Measurements from ENCODE around the gene RPRD1B. TPM values are rescaled to one million over a fixed set of nuclear protein-coding genes. Genes with fewer than 3 reads are reported as not detected.
A peak's percentile ranks its signal among the peaks of the same experiment; 100 is the strongest.
"Not testable (repeated sequence)": the region's sequence is repeated elsewhere in the genome, so short reads cannot be mapped to it uniquely, and the experiment has no call there.

The RPRD1B gene
- total RNA-seq, 1 donor from 2014 or later: 41.9 TPM

DNA sequence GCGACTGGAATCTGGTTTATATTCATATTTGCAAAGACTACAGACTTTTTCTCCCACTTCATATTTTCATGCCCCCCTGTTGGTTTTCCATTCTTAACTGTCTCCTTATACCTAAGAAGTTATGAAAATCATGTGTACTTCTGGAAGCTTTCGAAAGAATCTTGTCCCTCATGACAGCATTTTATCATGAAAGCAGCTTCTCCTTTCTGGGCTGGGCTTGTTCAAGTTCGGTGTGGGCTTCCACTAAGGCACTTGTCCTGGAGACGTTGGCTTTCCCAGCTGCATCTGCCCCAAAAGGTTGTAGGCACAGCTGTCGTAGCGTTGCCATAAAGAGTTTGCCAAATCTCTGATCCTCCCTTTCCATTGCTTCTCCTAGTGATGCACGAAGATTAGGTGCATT lies 56.5 kb downstream of the RPRD1B start:
- DNase-seq (ENCODE audit: low spot score) (no peak), ATAC-seq (no peak)

GRCh38 chr20:38091441-38092216 lies 58.1 kb downstream of the RPRD1B start:
- DNase-seq (ENCODE audit: low spot score) (no peak), ATAC-seq (no peak)
- intact Hi-C loops (cut with DNase I): no loop called here

More for the DNA sequence above, 56.5 kb downstream of the RPRD1B start:
- intact Hi-C loops (cut with DNase I): no loop called here

DNA sequence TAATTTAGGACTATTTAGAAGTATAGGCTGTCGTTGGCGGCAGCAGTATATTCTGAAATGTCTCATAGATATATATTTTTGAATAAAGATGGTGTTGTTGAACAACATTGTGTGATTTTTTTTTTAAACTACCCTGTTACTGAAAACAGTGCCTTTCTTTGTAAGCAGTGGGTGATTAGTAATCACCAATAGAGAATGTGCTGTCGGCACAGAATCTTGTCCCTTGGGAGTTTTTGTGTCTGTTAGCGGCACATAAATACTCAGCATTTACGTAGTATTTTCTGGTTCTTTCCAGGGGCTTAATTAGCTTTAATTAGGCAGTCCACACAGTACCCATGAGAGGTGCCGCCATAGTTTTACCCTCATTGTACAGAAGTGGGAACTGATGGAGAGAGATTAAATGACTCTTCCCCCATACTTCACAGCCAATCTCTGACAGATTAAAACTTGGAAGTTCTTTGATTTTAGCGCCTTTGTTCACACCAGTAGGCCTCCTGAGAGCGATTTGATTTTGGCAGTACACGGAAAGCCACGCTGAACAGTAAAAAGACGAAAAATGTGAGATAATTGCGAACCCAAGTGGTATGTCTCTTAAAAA lies 58.8 kb downstream of the RPRD1B start:
- intact Hi-C loops (cut with DNase I): no loop called here
- no peak for DNase-seq (ENCODE audit: low spot score)
- ATAC-seq: peak; percentile 64

DNA sequence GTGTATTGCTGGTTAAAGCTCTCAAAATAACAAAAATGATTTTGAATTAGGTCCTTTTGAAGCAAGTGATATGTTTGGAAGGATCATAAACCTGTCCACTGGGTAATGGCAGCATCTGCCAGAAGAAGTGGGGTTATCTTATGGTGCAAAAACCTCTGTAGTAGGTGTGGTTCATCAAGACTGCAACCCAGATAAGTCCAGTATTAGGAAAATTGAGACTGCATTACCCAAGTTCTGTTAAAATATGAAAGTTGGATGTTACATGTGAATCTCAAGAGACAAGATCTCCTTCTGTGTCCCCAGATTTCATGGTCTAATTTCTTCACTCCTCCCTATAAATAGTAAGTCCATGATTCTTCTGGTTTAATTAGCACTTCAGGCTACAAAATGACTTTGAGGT lies 59.4 kb downstream of the RPRD1B start:
- ATAC-seq (no peak), DNase-seq (ENCODE audit: low spot score) (no peak)
- intact Hi-C loops (cut with DNase I): no loop called here

- DNase-seq (ENCODE audit: low spot score) (no peak), ATAC-seq (no peak)
- intact Hi-C loops (cut with DNase I): no loop called here
Observed at GRCh38 chr20:38093641-38094077, 60.1 kb downstream of the RPRD1B start.

- intact Hi-C loops (cut with DNase I): no loop called here
- ATAC-seq (peak; percentile 89), DNase-seq (ENCODE audit: low spot score) (no peak)
Observed at GRCh38 chr20:38094373-38094891, 60.9 kb downstream of the RPRD1B start.

DNA sequence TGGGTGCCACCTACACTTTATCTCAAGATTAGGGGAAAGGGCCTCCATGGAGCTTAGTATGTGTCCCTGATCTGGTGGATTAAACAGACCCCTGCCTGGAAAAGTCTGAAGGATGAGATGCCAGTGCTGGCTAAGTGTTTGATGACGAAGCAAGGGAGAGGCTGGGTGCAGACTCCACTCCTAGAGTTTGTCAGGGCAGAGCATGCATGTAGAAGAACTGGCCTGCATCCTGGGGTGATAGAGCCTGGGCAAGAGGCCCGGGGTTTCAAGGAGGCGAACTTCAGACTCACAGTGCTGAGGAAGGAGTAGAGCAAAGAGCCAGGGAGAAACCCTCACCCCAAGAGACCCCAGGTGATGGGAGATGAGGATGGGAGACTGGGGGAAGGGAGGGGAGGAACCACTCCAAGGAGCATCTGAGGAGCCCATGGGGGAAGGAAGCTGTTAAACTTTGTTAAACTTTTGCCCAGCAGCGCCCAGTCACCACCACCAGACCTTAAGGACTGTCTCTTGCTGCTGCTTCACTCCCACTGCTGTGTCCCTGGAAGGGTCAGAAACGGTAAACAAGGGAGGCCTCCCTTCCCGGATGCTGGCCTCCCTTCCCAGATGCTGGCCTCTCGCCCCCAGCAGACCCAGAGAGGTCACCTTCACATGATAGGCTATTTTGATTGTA lies 61.6 kb downstream of the RPRD1B start:
- intact Hi-C loops (cut with DNase I): no loop called here
- ATAC-seq (peak; percentile 4), DNase-seq (ENCODE audit: low spot score) (no peak)

DNA sequence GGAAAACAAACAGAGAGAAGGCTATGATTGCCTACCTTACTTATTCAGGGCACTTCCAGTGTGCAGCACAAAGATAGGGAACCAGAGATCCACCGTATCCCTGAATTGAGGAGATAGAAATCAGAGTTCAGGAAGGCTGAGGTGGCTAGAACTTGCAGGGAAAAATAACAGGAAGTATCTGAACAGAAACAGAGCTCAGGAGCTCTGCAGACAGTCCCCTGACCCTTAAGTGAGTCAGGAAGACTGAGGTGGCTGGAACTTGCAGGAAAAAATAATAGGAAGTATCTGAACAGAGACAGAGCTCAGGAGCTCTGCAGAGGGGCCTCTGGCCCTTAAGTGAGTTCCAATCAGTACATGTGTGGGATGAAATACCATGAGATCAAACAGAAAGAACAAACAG lies 65.4 kb downstream of the RPRD1B start:
- DNase-seq (ENCODE audit: low spot score) (no peak), ATAC-seq (no peak)
- intact Hi-C loops (cut with DNase I): no loop called here

DNA sequence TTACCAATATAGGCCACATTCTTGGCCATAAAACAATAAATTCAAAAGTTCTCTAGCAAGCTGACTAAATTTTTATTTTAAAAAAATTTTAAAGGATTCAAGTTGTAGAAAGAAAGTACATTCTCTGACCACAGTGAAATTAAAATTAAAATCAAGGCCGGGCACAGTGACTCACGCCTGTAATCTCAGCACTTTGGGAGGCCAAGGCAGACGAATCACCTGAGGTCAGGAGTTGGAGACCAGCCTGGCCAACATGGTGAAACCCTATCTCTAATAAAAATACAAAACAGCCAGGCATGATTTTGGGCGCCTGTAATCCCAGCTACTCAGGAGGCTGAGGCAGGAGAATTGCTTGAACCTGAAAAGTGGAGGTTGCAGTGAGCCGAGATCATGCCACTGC lies 68.7 kb downstream of the RPRD1B start:
- ATAC-seq; intact Hi-C loops (cut with DNase I); DNase-seq (ENCODE audit: low spot score): not testable (repeated sequence)

GRCh38 chr20:38104285-38104684 lies 70.7 kb downstream of the RPRD1B start:
- intact Hi-C loops (cut with DNase I): no loop called here
- ATAC-seq: no peak
- no peak for DNase-seq (ENCODE audit: low spot score)

- DNase-seq (ENCODE audit: low spot score): no peak
- ATAC-seq: no peak
- intact Hi-C loops (cut with DNase I): no loop called here
Observed at GRCh38 chr20:38106461-38106860, 72.9 kb downstream of the RPRD1B start.

GRCh38 chr20:38107386-38107785 lies 73.8 kb downstream of the RPRD1B start:
- ATAC-seq; DNase-seq (ENCODE audit: low spot score); intact Hi-C loops (cut with DNase I): not testable (repeated sequence)

GRCh38 chr20:38107916-38108315 lies 74.4 kb downstream of the RPRD1B start:
- intact Hi-C loops (cut with DNase I); ATAC-seq; DNase-seq (ENCODE audit: low spot score): not testable (repeated sequence)

DNA sequence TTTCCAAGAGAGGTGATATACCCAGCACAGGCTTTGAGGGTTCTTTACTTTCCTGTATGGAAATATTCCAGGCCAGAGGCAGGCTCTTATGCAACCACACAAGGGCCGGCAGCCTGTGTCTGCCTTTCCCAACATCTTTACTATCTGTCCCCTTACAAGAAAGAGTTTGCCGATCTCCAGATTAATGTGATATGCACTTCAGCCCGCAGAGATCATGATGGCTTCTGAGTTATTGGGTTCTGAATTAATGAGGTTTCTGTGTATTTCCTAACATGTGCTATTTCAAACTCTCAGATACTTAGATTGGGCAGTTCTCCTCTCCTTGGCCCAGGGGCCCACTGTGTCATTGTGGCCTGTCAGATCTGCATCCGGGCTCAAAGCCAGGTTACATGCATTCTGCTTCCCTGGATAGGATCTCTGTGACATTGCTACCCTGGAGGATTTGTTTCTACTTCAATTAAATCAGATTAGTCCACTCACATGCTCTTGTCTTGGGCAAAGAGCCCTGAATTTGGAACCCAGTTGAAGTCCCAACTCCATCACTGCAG lies 75.0 kb downstream of the RPRD1B start:
- DNase-seq (ENCODE audit: low spot score) (no peak), ATAC-seq (peak; percentile 16)
- intact Hi-C loops (cut with DNase I): no loop called here

DNA sequence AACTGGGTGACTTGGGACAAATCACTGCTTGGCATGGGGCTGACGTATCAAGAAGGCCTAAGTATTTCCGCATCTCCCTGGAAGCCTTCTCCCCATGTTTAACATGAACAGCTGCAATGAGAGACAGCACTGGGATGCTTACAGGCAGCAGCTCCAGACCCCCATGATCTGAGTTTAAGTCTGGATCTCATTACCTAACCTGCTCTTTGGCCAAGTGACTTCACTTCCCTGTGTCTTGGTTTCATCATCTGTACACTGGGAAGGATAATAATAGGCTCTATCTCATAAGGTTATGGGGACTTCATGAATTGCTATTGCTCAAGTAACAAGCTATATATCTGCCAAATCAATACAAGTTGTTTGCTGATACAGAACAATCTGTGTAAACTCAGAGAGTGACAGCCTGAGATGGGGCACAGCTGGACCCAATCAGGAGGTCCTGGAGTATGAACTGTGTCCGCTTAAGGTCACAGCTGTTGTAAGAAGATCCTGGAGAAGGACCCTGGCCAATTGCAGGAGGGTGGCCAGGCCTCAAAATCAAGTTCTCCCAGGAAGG lies 75.5 kb downstream of the RPRD1B start:
- ATAC-seq: peak; percentile 80
- intact Hi-C loops (cut with DNase I): no loop called here
- DNase-seq (ENCODE audit: low spot score): no peak

DNA sequence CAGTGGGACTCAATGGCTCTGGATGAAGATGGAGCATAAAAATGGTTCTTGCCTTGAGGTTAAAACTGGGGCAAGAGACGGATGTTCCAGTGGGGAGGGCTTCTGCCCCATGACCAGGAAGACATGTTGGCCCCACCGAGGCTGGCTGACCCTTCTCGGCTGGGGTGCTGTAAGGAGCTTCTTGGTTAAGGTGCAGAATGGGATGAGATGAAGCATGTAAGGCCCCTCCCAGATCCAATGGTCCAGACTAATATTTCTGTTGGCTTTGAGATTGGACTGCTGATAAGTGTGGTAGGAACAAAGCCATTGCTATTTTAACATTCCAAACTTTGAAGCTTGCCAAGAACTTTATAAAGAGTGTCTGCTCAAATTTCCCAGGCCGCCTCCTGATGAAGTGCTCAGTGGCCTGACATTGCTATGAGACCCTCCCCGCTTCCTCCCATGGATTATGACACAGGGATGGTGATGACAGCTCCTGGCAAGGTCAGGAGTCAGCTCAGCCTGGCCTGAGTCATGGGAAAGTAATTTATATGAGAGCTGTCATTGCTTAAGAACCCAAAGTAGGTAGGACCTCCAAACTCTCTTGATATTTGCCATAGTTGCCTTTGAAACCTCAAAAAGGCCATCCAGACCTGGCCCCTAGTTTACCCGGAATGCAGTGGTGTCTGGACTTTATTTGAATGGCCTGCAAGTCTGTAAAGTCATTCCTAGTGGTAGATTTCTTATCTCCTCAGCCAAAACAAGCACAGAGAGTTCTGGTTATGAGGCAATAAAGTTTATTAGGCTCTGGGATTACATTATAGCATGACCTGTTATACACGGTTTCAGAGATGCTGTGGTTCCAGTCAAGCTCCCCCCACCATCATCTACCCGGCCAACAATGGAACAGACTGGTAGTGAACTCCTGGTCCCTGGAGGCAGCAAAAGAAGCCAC lies 76.3 kb downstream of the RPRD1B start:
- ATAC-seq (peak; percentile 90), DNase-seq (ENCODE audit: low spot score) (peak; percentile 81)
- intact Hi-C loops (cut with DNase I): no loop called here

DNA sequence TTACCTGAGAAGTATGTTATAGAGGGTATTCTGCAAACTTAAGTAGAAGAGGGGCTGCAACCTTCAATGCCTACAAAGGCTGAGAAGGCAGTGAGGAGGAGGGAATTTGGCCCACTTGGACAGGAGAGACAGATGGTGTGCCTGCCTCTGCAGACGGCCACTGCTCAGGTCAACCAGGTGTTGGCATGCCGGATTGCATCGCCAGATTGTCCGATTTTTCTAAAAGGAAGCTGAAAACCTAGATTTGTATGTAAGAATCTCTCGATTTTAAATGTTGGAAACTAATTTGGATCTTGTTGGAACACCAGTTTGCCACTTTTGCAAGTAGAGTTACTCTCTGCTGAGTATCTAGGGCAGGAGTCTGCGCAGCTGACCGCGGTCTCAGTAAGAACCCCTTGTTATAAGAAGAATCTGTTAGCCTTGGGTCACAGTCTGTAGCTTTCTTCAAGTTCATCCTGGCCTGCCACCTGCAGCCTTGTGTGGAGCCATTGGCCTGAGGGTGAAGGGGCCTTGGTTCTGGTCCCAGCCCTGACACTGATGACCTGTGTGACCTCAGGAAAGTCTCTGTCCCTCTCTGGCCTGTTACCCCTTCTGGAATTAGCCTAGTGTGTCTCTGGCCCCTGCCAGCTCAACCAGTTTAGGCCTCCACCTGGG lies 77.1 kb downstream of the RPRD1B start:
- intact Hi-C loops (cut with DNase I): no loop called here
- ATAC-seq (no peak), DNase-seq (ENCODE audit: low spot score) (no peak)
